PC-9 (cell line): Measurements from ENCODE around the gene CNTN1. TPM values are rescaled to one million over a fixed set of nuclear protein-coding genes. Genes with fewer than 3 reads are reported as not detected.

Source experiments
- BruUV-seq: library from RNA; stranded (reverse); fragments of 400-500 nt; replicated peaks from 2 replicates; lab custom pipeline; 2021; lab: Mats Ljungman, UMichigan
- CTCF ChIA-PET: fragments of 300-600 bp; sonication (Branson Sonifier 250); formaldehyde crosslinking; loops from one replicate; lab custom pipeline; 2022; ENCODE audit warnings: antibody characterized with exemption; lab: Charles Lee
- POLR2A ChIA-PET: fragments of 300-600 bp; sonication (Branson Sonifier 250); formaldehyde crosslinking; loops from one replicate; lab custom pipeline; 2022; ENCODE audit warnings: antibody characterized with exemption; ENCODE audit not compliant: unreplicated experiment; lab: Charles Lee
- DNase-seq, 2 experiments: peaks; one replicate each; pipeline versions ENCODE4 v3.0.0 to v3.0.0-alpha.2; 2015 to 2022; ENCODE audit warnings: mixed read lengths in 1 of 2
- H2AFZ ChIP-seq: fragments of 200-600 bp; sonication (generic); 2 replicates; pipeline ENCODE4 v1.8.1; 2017; ENCODE audit warnings: antibody characterized with exemption
- H3F3A ChIP-seq: fragments of 200-600 bp; sonication (generic); 2 replicates; pipeline ENCODE4 v1.8.1; 2017; ENCODE audit warnings: antibody characterized with exemption, mild to moderate bottlenecking, low read depth; ENCODE audit not compliant: insufficient read depth
- H3K27ac ChIP-seq: fragments of 200-600 bp; sonication (generic); 2 replicates; pipeline ENCODE4 v1.6.1; 2016; ENCODE audit warnings: mixed run types
- H3K27me3 ChIP-seq: fragments of 200-600 bp; sonication (generic); 2 replicates; pipeline ENCODE4 v1.6.1; 2016; ENCODE audit warnings: low read depth, mixed run types; ENCODE audit not compliant: insufficient read depth
- H3K36me3 ChIP-seq: fragments of 200-600 bp; sonication (generic); 2 replicates; pipeline ENCODE4 v1.6.1; 2016; ENCODE audit warnings: low read depth, mixed run types
- H3K4me1 ChIP-seq: fragments of 200-600 bp; sonication (generic); replicated peaks from 2 replicates; pipeline ENCODE4 v1.6.1; 2016; ENCODE audit warnings: mixed run types; ENCODE audit not compliant: insufficient read depth
- H3K4me2 ChIP-seq: fragments of 200-600 bp; sonication (generic); 2 replicates; pipeline ENCODE4 v1.6.1; 2017; ENCODE audit warnings: mixed run types
- H3K4me3 ChIP-seq: fragments of 200-600 bp; sonication (generic); 2 replicates; pipeline ENCODE4 v1.6.1; 2016; ENCODE audit warnings: mixed run types
- H3K79me2 ChIP-seq: fragments of 200-600 bp; sonication (generic); 2 replicates; pipeline ENCODE4 v1.6.1; 2017; ENCODE audit warnings: low read depth, mixed run types
- H3K9me2 ChIP-seq: fragments of 200-600 bp; sonication (generic); 2 replicates; pipeline ENCODE4 v1.8.1; 2017; ENCODE audit warnings: mild to moderate bottlenecking; ENCODE audit not compliant: insufficient read depth
- H3K9me3 ChIP-seq: fragments of 200-600 bp; sonication (generic); 2 replicates; pipeline ENCODE4 v1.8.1; 2016; ENCODE audit warnings: low read depth; ENCODE audit not compliant: insufficient read depth
- H4K20me1 ChIP-seq: fragments of 200-600 bp; sonication (generic); 2 replicates; pipeline ENCODE4 v1.8.1; 2017; ENCODE audit not compliant: insufficient read depth
- EZH2 ChIP-seq: fragments of 200-600 bp; sonication (generic); IDR thresholded peaks from 2 replicates; pipeline ENCODE4 v1.8.0; 2017; ENCODE audit warnings: antibody characterized with exemption, low read depth
- intact Hi-C: fragments of 100-400 bp; cut with micrococcal nuclease; formaldehyde crosslinking; loops from one replicate; pipeline ENCODE4 v1.10.0; 2022; ENCODE audit not compliant: unreplicated experiment
- total RNA-seq: library from RNA; stranded (reverse); gene quantifications from 2 replicates; pipeline ENCODE4 v1.2.3, GENCODE V29; 2021
- TF ChIP-seq, protein P1 (sequence below): fragments of 200-600 bp; sonication (generic); conservative IDR thresholded peaks from 2 replicates; pipeline ENCODE4 v1.6.1; 2017; ENCODE audit warnings: mixed run types, antibody characterized with exemption, mild to moderate bottlenecking, moderate library complexity

The CNTN1 gene
- total RNA-seq, 1 experiment from 2014 or later, result 0.37 TPM

DNA sequence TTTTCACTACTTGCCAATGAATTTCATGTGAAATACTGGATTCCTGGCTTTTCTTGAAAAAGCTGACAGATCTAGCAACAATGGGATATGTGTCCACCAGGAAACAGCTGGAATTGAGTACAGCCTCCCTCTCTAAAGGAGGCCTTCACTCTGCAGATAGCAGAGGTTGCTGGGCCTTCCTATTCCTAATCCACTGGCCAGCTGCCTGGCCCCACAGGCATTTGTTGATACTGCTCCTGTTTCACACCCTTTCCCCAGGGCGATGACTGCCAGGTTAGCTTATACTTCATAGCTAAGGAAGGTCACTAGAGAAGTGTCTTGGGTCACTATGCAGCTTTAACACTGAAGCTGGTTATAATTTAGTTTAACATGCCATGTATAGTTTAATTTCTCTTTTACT, 408.3 kb downstream of the CNTN1 start:
- intact Hi-C loops, result no loop called here
- Histone ChIP-seq H3K4me3 (no peak overlapping the region), H3K4me1 (no peaks in the 10 kb centered on the region), H2AFZ (no peak overlapping the region), H3F3A (no peaks in the 10 kb centered on the region), H4K20me1 (no peaks in the 10 kb centered on the region), H3K27ac (no peak overlapping the region), H3K9me3 (no peaks in the 10 kb centered on the region), H3K27me3 (no peaks in the 10 kb centered on the region), H3K36me3 (no peaks in the 10 kb centered on the region), H3K79me2 (no peaks in the 10 kb centered on the region), H3K4me2 (no peak overlapping the region), H3K9me2 (no peaks in the 10 kb centered on the region)
- POLR2A ChIA-PET, result no interaction called here
- no TSS peak for BruUV-seq
- DNase-seq, result no peak
- TF ChIP-seq EZH2, result no peak
- CTCF ChIA-PET, result no interaction called here

DNA sequence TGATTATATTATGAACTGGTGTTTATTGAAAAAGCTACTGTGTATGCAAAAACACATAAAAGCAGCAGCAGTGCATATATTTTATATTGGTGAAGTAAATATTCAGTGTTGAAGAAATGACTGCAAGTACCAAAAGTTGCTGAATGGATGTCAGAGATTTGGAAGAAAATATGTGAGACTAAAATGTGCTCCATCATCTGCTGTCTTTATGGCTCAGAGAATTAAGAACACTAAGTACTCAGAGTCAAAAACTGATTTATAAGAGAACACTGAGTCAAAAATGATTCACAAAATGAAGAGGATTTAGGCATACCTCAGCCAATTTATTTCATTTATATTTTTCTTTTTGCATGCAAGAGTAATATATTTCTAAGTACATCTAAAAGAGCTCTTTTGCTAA, 409.6 kb downstream of the CNTN1 start:
- no peak overlapping the region for H2AFZ ChIP-seq
- ChIA-PET CTCF (no interaction called here), POLR2A (no interaction called here)
- H4K20me1 ChIP-seq, result no peaks in the 10 kb centered on the region
- H3K27me3 ChIP-seq, result no peaks in the 10 kb centered on the region
- no peak overlapping the region for H3K27ac ChIP-seq
- no peaks in the 10 kb centered on the region for H3K79me2 ChIP-seq
- H3F3A ChIP-seq, result no peaks in the 10 kb centered on the region
- no peaks in the 10 kb centered on the region for H3K9me2 ChIP-seq
- intact Hi-C loops, result no loop called here
- no peak overlapping the region for H3K4me2 ChIP-seq
- DNase-seq, result no peak
- no peaks in the 10 kb centered on the region for H3K4me1 ChIP-seq
- H3K9me3 ChIP-seq, result no peaks in the 10 kb centered on the region
- TF ChIP-seq EZH2, result no peak
- TF ChIP-seq, protein P1, sequence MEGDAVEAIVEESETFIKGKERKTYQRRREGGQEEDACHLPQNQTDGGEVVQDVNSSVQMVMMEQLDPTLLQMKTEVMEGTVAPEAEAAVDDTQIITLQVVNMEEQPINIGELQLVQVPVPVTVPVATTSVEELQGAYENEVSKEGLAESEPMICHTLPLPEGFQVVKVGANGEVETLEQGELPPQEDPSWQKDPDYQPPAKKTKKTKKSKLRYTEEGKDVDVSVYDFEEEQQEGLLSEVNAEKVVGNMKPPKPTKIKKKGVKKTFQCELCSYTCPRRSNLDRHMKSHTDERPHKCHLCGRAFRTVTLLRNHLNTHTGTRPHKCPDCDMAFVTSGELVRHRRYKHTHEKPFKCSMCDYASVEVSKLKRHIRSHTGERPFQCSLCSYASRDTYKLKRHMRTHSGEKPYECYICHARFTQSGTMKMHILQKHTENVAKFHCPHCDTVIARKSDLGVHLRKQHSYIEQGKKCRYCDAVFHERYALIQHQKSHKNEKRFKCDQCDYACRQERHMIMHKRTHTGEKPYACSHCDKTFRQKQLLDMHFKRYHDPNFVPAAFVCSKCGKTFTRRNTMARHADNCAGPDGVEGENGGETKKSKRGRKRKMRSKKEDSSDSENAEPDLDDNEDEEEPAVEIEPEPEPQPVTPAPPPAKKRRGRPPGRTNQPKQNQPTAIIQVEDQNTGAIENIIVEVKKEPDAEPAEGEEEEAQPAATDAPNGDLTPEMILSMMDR, result no peak
- no peaks in the 10 kb centered on the region for H3K36me3 ChIP-seq
- BruUV-seq, result no TSS peak
- no peak overlapping the region for H3K4me3 ChIP-seq

DNA sequence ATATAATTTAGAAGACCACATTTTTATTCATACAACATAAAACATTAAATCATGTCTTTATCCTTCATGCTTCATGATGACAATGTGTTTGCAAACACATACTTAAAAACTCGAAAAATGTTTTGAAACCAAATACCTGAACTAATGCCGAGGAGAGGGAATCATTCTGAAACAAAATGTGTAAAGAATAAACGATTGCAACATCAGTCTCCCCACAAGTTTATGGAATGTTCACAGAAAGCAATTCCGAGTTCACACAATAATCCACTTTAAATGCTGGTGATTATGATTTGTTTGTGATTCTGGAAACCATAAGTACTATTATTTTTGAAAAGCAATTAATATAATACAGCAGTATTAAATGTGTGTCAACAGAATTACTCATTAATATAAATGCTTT, 411.4 kb downstream of the CNTN1 start:
- no peaks in the 10 kb centered on the region for H3K9me3 ChIP-seq
- H3K4me1 ChIP-seq, result no peaks in the 10 kb centered on the region
- H2AFZ ChIP-seq, result no peak overlapping the region
- no peak overlapping the region for H3K4me2 ChIP-seq
- no peaks in the 10 kb centered on the region for H4K20me1 ChIP-seq
- BruUV-seq, result no TSS peak
- CTCF ChIA-PET, result no interaction called here
- no peaks in the 10 kb centered on the region for H3K36me3 ChIP-seq
- H3K4me3 ChIP-seq, result no peak overlapping the region
- intact Hi-C loops, result no loop called here
- POLR2A ChIA-PET, result no interaction called here
- H3F3A ChIP-seq, result no peaks in the 10 kb centered on the region
- no peaks in the 10 kb centered on the region for H3K27me3 ChIP-seq
- no peaks in the 10 kb centered on the region for H3K9me2 ChIP-seq
- TF ChIP-seq, protein P1, result no peak
- no peak for TF ChIP-seq EZH2
- no peak for DNase-seq
- no peaks in the 10 kb centered on the region for H3K79me2 ChIP-seq
- no peak overlapping the region for H3K27ac ChIP-seq

DNA sequence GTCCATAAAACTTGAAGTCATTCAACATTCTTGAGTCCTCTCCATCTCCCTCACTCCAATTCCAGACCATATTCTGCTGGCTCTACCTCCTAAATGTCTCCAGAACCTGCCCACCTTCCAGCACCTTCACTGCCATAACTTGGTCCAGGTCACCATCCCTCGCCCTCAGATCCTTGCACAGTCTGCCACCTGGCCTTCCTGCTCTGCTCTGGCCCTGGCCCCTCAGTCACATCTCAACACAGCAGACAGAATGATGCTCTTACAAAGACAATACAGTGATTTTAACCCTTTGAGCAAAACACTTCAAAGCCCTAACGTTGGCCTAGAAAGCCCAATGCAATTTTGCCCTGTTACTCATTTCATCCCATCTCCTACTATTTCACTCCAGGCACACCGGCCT, 414.1 kb downstream of the CNTN1 start:
- BruUV-seq, result no TSS peak
- Histone ChIP-seq H3K27me3 (no peaks in the 10 kb centered on the region), H3K4me1 (no peaks in the 10 kb centered on the region), H3K9me3 (no peaks in the 10 kb centered on the region), H2AFZ (no peak overlapping the region), H3K4me2 (no peak overlapping the region), H3K36me3 (no peaks in the 10 kb centered on the region), H3K79me2 (no peaks in the 10 kb centered on the region), H3K4me3 (no peak overlapping the region), H3F3A (no peaks in the 10 kb centered on the region), H4K20me1 (no peaks in the 10 kb centered on the region), H3K9me2 (no peaks in the 10 kb centered on the region), H3K27ac (no peak overlapping the region)
- ChIA-PET CTCF (no interaction called here), POLR2A (no interaction called here)
- intact Hi-C loops, result no loop called here
- no peak for DNase-seq
- no peak for TF ChIP-seq EZH2
- TF ChIP-seq, protein P1, result no peak
